Inferior parietal cortex (tissue), 1 donor: ENCODE data around the gene FRMPD1.

Experiments
- DNase-seq: peaks from one replicate; pipeline ENCODE4 v3.0.0-alpha.2; 2016; ENCODE audit errors: extremely low spot score

Gene FRMPD1

GRCh38 chr9:37776328-37776727, 125.6 kb downstream of the FRMPD1 start:
- no peak for DNase-seq

GRCh38 chr9:37778534-37778933, 127.8 kb downstream of the FRMPD1 start:
- DNase-seq: no peak

DNA sequence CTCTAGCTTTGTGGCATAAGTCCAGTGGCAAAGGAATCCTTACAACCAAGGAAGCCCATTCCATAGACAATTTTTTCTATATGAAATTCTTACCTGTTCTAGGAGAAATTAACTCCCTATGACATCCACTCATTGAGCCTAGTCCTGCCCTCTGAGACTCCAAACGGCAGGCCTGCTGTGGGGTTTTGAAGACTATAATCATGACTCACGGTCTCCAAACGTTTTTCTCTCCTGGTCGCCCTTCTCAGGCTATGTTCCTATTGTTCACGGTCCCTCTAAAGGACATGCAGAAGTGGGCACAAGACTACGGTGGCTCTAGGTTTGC, 133.5 kb downstream of the FRMPD1 start:
- no peak for DNase-seq

DNA sequence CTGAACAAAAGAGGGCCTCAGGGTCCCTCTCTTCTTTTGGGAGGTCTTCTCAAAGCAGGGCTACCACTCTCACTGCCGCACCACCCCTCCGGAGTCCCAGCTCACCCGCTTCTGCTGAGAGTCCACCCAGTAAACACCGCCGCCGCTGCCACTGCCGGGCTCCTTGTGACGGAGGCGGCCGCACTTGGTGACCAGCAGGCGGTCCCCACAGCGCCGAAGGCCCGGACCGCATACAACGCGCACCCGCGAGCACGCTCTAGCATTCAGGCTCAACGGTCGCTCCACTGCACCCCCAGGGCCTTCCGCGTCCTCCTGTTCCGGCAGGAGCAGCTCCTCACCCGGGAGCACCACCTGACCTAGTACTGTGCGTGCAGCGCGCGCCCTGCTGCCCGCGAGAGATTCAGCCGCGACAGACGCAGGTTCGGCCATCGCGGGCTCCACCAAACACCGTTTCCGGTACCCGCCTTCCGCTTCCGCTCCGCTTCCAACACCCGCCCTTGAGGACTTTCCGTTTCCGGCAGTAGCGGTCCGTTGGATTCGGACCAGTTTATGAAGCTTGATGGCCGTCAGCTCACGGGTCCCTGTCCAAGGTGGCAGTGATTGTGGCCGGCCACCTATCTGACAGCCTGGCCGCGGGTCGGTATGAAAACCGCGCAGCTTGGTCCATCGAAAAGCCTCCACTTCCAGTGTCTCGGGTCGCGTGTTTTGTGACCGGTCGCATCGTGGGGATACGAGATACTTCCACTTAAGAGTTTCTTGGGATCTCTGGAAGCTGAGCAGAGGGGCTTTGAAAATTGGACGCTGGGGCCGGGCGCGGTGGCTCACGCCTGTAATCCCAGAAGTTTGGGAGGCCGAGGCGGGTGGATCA, 134.1 kb downstream of the FRMPD1 start, which contains the start of gene EXOSC3:
Gene EXOSC3, minus strand, starts transcription at position 449 of the 868 bp plus-strand sequence. Its CDS starts 20 bp downstream, at position 429.
- DNase-seq: peak; percentile 96

- no peak for DNase-seq
These were observed 136.3 kb downstream of the FRMPD1 start for GRCh38 chr9:37787059-37787458.

DNA sequence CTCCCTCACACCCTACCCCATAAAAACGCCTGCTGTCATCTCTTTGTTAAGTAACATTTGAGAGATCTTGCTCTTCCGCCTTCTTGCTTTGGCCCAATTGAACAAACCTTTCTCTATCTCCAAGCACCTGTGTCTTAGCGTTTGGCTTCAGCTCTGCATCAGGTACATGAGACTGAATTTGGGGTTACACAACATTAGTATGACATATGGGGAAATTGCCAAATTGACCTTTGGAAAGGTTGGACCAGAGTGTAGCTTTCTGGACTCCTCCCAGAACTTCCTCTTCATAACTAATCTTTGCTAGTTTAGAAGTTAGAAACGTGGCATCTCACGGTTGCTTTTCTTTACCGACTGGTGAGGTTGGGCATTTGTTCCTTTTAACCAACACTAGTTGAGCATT, 137.6 kb downstream of the FRMPD1 start:
- DNase-seq: no peak

DNA sequence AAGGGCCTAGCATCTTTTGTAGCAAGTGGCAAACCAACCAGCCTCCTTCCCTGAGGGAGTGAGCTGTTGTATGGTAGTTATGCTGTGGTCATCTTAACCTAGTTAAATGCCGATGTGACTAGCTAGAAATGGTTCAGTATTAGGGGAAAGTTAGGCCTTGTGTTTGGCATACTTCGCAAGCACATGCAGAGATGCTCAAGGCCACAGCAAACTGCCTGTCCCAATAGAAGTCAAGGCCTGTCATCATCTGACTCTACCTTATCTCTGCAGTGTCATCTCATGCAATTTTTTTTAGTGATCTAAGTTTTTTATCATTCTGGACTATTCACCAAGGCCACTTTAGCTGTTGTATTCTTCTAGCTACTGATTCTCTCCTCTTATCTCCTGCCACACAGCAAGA, 139.3 kb downstream of the FRMPD1 start:
- no peak for DNase-seq

DNA sequence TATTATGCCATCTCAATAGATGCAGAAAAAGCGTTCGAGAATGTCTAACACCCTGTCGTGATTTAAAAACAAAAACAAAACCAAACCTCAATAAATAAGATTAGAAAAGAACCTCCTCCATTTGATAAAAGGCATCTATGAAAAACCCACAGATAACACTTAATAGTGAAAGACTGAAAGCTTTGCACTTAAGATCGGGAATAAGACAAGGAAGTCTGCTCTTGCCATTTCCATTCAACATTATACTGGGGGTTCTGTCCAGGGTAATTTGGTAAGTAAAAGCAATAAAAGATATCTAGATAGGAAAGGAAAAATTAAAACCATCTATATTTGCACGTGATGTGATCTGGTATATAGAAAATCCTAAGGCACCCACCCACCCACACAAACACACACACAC, 141.4 kb downstream of the FRMPD1 start:
- DNase-seq: no peak

GRCh38 chr9:37796232-37796631, 145.5 kb downstream of the FRMPD1 start:
- no peak for DNase-seq
